HG02610 (cell line): ENCODE measurements around the gene SEM1.
"Not testable (repeated sequence)": the region's sequence is repeated elsewhere in the genome, so short reads cannot be mapped to it uniquely, and the experiment has no call there.

Source experiments
- ATAC-seq: cut with Tn5 transposase; IDR thresholded peaks from one replicate; pipeline ENCODE4 v1.9.1; 2021; ENCODE audit warnings: mild to moderate bottlenecking, moderate library complexity; ENCODE audit not compliant: unreplicated experiment

SEM1 gene

GRCh38 chr7:96707901-96708774 is 1.5 kb downstream of the SEM1 start:
- no peak for ATAC-seq

GRCh38 chr7:96701258-96701657 is 8.4 kb downstream of the SEM1 start:
- ATAC-seq: no peak

GRCh38 chr7:96700516-96700915 is 9.1 kb downstream of the SEM1 start:
- no peak for ATAC-seq

- ATAC-seq: no peak
Observed at GRCh38 chr7:96699219-96699871, 10.3 kb downstream of the SEM1 start.

GRCh38 chr7:96698449-96698848 is 11.2 kb downstream of the SEM1 start:
- not testable (repeated sequence) for ATAC-seq

- ATAC-seq: no peak
Observed at GRCh38 chr7:96697822-96698221, 11.8 kb downstream of the SEM1 start.

- no peak for ATAC-seq
Observed at GRCh38 chr7:96695581-96695980, 14.1 kb downstream of the SEM1 start.

- ATAC-seq: no peak
Observed at GRCh38 chr7:96694082-96694481, 15.6 kb downstream of the SEM1 start.

GRCh38 chr7:96691702-96692101 is 17.9 kb downstream of the SEM1 start:
- ATAC-seq: no peak

- no peak for ATAC-seq
Observed at GRCh38 chr7:96689414-96689813, 20.2 kb downstream of the SEM1 start.

- peak; percentile 31 for ATAC-seq
Observed at GRCh38 chr7:96686305-96686704, 23.3 kb downstream of the SEM1 start.

GRCh38 chr7:96685755-96686154 is 23.9 kb downstream of the SEM1 start:
- ATAC-seq: peak; percentile 95

- ATAC-seq: peak; percentile 81
Observed at GRCh38 chr7:96685353-96685752, 24.3 kb downstream of the SEM1 start.

- ATAC-seq: peak; percentile 68
Observed at GRCh38 chr7:96679886-96680285, 29.8 kb downstream of the SEM1 start.

- no peak for ATAC-seq
Observed at GRCh38 chr7:96676919-96677318, 32.7 kb downstream of the SEM1 start.

- ATAC-seq: no peak
Observed at GRCh38 chr7:96675548-96675947, 34.1 kb downstream of the SEM1 start.

GRCh38 chr7:96674565-96674964 is 35.1 kb downstream of the SEM1 start:
- no peak for ATAC-seq

- ATAC-seq: no peak
Observed at GRCh38 chr7:96671854-96672253, 37.8 kb downstream of the SEM1 start.

- ATAC-seq: no peak
Observed at GRCh38 chr7:96670338-96671289, 39.0 kb downstream of the SEM1 start.

- ATAC-seq: no peak
Observed at GRCh38 chr7:96669812-96670211, 39.8 kb downstream of the SEM1 start.

- ATAC-seq: no peak
Observed at GRCh38 chr7:96667026-96667425, 42.6 kb downstream of the SEM1 start.
